Measurements from ENCODE around the gene TRIM26.
A peak's percentile ranks its signal among the peaks of the same experiment; 100 is the strongest.

Gene TRIM26

DNA sequence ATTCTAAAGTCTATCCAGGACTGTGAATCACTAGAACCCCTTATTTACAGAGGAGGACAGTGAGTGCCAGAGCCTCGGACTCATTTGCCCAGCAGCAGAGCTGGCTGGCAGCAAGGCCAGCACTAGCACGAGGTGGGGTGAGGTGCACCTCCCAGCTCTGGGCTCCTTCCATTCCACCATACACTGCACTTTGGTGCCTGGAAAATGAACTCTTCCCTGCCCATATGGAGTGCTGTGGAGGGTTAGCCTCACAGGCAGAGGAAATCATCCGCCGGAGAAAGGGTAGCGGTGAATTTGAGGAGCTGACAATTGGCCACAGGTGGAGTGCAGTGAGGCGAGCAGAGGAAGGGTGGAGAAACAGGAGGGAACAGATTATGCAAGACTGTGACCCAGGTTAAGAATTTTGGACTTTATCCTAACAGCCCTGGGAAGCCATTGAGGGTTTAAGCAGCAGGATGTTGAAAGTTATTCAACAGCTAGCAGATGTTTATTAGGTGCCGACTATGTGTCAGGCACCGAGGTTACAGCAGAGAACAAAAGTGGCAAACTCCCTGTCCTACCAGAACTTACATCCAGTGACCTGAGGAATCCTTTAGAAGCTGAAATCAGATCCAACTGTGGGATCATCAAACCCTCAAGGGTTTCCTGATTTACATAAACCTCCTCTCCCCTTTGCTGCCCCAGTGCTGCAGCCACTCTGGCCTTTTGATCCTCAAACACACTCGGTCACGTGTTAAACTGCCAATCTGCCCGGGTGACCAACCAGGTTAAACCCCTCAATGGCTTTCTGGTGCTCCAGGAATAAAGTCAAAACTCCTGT lies 6.2 kb downstream of the TRIM26 start:
- DNase-seq, result no peak

DNA sequence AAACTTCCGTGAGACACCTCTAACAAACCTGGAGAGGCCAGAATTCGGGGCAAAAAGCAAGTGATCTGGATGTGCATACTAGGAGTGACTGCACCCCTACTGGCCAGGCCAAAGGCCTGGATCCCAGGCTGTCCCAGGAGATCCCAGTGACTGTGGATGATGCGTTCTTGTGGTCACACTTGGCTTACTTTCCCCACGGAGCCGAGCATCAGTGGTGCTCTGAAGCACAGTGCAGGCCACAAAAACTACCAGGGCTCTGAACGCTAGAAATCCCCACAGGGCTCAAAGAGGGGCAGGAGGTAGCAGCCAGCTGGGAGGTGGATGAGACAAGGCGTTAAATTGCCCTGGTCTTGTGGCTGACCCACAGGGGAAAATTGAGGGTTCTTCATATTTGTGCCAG lies 7.1 kb downstream of the TRIM26 start:
- no peak for DNase-seq

DNA sequence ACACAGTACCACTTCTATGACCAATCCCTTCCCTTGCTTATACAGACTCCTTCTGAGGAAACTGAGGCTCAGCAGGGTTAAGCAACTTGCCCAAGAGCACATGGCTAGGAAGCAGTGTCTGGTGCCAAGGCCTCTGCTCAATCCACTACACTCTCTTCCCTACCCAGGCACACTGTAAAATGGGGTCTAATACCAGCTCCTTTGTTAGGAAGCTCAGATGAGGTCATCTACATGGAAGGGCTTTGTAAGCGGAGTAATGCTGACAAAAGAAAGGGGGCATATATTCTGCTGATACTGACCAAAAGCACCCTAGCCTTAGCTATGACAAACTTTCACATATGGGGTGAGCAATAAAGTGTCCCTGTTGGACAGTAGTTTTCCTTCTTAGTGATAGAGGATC lies 9.1 kb downstream of the TRIM26 start:
- DNase-seq, result no peak

DNA sequence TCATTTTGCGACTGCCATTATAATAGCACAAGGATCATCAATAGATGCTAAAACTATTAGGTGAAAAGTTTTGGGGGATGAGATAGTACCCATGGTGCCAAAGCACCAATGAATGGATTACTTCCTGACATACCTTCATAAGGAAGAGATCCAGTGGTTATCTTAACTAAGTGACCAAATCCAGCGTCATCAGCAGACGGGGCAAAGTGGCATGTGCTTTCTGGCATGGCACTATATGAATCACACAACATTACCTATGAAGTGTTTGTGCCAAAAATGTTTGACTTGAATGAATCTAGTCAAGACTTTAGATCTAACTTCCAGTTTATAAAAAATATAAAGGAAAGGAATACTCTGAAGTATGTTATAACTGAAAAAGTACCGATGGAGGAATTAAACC lies 10.8 kb downstream of the TRIM26 start:
- DNase-seq, result no peak

DNA sequence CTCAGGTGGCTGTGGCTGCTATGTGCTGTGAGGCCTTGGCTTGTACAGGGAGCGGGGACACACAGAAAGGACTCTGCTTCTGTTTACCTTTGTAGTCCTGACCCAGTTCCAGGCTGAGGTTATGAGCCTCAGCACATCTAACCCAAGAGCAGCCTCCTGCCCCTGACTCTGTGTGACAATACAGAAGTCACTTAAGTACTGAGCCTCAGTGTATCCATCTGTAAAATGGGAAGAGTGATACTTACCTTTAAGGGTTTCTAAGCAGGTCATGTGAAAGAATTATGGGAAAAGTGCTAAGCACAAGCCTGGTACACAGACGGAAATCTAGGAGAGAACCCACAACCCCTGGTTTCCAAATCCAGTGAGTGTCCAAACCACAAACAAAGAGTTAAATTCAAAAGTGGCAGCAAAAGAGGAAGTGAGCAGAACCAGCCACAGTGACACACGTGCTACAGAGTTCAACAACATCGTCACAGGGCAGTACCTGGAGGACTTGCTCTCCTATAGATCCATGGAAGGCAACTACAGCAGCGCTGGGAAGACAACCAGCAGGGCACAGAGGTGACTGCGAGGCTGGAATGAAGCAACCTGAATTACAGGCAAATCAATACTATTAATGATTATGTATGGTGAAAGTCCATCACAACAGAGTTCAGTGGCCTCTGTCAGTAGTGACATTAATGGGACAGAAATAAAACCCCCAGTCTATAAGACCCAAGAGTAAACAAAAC lies 12.5 kb downstream of the TRIM26 start:
- DNase-seq, result no peak

DNA sequence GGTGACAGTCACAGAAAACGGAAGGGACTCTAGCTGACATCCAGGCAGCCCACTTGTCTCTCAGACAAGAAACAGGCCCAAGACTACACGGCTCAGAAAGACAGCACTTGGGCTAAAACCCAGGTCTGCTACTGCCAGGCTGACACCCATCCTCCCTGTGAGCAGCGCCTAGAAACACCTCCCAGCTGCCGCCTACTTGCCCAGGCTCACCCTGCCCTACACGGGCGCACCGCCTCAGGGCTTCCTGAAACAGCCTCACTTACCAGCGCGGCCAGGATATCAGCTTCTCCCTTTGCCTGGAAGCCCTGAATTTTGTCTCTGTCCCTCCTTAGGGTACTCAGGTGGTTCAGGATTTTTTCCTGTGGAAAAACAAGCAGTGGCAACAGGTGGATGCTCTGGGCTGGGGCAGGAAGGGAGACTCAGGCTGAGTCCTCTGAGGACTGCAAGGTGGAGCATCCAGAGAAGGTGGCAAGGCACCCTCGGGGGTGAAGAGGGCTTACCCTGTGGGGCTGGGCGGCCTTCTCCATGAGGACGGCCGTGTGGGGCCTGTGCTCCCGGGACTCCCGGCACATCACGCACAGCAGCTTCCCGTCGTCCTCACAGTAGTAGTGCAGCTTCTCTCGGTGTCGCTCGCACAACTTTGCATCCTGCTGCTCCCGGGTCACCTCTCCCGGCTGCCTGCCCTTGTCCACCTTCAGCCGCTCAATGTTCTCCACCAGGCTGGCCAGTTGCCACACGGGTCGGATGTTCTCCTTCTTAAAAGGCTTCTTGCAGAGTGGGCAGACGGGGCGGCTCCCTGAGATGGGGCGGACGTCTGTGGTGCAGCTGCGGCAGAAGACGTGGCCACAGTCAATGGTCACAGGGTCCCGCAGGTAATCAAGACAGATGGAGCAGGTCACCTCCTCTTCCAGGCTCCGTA lies 14.8 kb downstream of the TRIM26 start:
- no peak for DNase-seq

DNA sequence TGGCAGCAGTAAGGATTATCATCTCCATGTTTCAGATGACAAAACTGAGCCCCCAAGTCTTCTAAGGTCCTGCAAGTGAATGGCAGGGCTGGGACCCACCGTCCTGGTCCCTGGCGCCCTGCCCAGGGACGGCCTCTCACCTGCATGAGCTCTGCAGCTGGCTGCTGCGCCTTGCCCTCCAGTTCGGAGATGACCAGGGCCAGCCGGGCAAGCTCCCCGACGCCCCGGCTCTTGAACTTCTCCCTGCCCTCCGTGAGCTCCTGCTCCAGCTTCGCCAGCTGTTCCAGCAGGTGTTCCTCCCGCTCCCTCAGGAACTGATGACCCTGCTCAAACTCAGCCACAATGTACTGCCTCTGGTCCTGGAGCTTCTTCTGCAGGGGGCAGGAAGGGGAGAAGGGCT lies 16.8 kb downstream of the TRIM26 start:
- no peak for DNase-seq

DNA sequence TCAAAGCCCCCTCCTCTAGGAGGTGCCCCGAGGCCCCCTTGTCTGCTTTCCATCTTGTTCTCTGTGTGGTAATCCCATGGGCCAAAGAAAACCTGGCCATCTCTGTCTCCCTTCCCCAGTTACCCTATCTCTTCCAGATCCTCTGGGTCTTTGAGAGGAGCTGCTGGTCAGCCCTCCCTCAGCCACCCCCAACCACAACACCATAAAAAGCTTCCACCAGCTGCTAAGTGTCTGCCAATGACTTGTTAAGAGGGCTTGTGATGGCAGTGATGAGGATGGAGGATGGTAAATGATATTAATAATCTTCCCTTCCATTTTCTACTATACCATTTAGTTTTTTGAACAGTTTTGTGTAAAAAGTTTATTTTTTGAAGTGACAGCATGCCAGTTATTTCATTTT lies 17.3 kb downstream of the TRIM26 start:
- no peak for DNase-seq

DNA sequence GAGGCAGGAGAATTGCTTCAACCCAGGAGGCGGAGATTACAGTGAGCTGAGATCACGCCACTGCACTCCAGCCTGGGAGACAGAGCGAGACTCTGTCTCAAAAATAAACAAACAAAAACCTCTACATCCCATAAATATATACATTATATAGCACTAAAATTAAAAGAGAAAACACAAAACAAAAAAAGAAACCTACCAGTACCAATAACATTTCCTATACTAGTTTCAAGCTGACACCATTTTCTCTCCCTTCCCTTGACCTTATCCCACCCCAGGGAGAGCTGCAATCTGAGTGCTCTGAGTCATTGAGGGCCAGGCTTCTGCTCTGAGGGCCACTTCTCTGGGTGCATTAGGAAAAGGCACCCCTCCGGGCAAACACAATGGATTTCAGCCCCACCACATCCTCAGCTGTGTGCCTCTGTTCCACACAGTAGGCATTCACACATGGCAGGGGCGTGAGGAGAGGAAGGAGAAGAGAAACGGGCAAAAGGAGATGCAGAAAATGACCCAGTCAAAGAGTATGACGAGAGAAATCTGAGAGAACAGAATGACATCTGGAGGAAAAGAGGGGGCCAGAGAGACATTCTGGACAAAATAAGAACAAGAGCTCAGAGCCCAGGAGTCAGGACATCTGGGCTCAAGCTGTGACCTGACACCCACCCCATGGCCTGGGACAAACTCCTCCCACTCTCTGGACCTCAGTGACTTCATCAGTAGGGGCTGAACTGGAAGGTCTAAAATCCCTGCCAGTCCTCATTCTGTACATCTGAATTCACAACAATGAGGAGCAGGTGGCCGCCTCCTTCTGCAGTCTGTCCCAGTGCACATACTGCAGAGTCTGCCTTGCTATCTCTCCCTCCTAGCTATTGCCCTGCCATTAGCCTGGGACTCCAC lies 18.2 kb downstream of the TRIM26 start:
- no peak for DNase-seq

DNA sequence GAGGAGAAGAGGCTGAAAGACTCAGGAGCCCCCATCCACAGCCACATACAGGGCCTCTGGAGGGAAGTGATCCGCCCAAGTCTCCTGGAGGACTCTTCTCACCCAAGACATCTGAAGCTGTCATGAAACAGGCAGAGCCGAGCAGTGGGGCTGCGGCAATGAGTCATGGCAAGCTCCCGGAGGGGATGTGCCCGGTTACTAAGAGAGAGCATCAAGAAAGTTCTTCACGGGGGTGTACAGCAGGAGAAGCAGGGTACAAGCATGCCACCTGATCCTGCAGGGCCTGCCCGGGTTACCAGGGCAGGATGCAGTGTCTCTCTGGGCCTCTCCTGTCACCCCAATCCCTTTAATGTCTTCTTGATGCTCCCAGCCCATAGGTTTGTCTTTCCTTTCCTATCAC lies 21.1 kb downstream of the TRIM26 start:
- no peak for DNase-seq

DNA sequence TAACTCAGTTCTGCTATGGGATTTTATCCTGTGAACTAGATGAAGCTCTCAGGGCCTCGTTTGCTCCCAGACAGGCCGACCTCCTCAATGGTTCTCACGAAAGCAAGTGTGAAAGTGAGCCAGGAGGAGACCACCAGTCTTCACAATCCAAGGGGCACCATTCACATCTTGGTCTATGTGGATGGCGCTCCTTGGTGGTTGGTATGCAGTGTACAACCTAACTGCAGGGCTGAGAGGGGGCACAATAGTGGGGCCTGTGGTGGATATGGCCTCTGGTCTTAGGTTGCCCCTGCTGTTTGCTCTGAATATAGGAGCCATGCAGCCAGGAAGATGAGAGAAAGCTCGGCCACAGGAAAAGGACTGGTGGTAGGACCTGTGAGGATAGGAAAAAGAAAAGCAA lies 24.7 kb downstream of the TRIM26 start:
- no peak for DNase-seq

DNA sequence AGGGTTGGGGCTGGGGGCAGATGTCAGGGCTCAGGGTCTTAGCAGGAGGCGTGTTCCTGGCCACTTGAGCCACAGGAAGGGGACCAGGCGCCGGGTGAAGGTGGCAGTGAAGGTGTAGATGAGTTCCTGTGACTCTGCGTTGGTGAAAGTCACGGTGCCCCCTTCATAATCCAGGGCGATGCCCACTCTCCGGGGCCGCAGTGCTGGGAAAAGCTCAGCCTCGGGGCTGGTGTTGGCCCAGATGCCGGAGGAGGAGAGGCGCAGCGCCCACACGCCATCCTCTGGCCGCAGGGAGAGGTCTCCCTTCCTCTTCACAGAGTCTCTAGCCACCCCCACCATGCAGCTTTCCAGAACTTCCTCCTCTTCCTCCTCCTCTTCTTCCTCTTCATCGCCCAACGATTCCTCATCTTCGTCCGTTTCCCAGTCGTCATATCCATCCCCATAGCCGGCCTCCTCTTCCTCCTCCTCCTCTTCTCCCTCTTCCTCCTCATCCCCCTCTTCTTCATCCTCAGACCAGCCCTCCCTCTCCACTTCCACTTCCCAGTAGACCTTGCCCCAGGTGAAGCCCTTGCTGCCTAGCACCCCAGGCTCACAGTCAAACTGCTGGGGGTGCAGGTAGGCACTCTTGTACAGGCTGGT lies 27.2 kb downstream of the TRIM26 start:
- DNase-seq, result no peak

DNA sequence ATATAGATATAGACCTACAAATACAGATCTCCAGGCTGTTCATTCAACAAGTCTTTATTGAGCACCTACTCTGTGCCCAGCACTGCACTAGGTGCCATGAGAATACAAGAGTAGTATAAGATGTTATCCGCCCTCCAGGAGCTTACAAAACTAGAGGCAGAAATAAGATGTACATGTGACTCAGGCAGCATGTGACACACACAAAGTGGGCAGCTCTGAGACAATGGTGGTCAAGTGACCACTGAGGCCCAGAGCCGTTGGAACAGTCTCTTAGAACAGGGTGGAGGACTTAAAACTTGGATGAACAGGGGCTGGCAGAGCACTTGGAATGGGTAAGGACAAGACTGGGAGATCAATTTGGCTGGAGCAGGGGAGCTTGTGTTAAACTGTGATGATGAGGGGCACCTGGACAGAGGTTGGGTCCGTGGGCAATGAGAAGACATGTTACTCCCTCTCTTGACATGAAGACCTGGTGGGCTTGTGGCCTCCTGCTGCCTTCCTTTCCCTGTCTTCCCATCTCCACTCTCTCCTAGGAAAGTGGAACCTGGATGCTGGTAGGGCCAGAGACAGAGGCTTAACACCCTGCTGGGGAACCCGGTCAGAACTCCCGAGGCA lies 28.7 kb downstream of the TRIM26 start:
- no peak for DNase-seq

DNA sequence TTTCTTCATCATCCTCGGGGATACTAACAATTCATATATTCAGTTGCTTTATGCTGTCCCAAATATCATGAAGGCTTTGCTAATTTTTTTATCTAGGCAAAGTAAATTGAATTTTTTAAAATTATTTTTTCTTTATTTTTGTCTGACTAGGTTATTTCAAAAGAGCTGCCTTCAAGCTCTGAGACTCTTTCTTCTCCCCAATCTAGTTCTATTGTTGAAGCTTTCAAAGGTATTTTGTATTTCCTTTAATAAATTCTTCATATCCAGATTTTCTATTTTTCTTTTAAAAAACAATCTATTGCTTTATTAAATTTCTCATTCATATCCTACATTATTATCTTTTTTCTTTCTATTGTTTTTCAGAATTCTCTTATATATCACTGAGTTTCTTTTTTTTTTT lies 33.1 kb downstream of the TRIM26 start:
- no peak for DNase-seq

DNA sequence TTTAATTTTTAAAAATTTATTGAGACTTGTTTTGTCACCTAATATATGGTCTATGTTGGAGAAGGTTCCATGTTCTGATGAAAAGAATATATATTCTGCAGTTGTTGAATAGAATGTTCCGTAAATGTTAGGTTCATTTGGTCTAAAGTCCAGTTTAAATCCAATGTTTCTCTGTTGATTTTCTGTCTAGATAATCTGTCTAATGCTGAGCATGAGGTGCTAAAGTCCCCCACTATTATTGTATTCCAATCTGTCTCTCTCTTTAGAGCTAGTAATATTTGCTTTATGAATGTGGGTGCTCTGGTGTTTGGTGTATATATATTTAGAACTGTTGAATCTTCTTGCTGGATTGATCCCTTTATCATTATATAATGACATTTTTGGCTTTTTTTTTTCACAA lies 34.4 kb downstream of the TRIM26 start:
- no peak for DNase-seq

DNA sequence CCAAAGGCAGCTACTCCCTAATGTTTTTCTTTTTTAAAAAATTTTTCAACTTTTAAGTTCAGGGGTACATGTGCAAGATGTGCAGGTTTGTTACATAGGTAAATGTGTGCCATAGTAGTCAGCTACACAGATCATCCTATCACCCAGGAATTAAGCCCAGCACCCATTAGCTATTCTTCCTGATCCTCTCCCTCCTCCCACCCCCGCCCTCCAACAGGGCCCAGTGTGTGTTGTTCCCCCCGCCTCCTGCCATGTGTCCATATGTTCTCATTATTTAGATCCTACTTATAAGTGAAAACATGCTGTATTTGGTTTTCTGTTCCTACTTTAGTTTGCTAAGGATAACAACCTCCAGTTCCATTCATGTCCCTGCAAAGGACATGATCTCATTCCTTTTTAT lies 37.4 kb downstream of the TRIM26 start:
- no peak for DNase-seq

DNA sequence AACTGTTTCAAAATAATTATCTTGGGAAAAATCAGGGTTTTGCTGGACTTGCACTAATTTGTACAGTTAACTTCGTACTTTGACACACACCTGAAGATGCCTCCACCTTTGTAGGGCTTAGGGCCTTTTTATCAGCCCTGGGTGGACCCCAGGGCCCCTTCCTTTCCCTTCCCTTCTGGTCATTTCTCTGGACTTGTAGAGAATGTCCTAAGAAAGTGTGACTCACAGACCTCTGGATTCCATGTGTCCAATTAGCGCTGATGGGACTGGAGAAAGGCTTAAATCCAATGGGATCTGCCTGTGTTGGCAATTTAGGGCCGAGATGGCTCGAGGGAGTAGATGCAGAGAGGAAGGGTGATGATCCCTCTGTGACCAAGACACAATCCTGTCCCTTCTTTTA lies 40.5 kb downstream of the TRIM26 start:
- no peak for DNase-seq

DNA sequence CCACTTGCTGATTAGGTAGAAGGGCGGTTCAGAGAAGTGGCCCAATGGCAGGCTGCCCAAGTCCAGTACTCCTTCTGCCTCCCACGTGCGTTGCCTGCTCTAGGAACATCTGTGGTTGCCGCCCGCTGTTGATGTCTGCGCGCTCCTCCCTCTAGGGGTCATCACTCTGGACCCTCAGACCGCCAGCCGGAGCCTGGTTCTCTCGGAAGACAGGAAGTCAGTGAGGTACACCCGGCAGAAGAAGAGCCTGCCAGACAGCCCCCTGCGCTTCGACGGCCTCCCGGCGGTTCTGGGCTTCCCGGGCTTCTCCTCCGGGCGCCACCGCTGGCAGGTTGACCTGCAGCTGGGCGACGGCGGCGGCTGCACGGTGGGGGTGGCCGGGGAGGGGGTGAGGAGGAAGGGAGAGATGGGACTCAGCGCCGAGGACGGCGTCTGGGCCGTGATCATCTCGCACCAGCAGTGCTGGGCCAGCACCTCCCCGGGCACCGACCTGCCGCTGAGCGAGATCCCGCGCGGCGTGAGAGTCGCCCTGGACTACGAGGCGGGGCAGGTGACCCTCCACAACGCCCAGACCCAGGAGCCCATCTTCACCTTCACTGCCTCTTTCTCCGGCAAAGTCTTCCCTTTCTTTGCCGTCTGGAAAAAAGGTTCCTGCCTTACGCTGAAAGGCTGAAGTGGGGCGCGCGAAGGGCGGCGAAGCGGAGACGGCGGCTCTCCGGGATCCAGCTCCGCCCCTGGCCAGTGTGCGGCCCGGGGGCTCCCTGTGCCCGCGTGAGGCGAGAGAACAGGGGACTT lies 41.3 kb downstream of the TRIM26 start:
- no peak for DNase-seq

DNA sequence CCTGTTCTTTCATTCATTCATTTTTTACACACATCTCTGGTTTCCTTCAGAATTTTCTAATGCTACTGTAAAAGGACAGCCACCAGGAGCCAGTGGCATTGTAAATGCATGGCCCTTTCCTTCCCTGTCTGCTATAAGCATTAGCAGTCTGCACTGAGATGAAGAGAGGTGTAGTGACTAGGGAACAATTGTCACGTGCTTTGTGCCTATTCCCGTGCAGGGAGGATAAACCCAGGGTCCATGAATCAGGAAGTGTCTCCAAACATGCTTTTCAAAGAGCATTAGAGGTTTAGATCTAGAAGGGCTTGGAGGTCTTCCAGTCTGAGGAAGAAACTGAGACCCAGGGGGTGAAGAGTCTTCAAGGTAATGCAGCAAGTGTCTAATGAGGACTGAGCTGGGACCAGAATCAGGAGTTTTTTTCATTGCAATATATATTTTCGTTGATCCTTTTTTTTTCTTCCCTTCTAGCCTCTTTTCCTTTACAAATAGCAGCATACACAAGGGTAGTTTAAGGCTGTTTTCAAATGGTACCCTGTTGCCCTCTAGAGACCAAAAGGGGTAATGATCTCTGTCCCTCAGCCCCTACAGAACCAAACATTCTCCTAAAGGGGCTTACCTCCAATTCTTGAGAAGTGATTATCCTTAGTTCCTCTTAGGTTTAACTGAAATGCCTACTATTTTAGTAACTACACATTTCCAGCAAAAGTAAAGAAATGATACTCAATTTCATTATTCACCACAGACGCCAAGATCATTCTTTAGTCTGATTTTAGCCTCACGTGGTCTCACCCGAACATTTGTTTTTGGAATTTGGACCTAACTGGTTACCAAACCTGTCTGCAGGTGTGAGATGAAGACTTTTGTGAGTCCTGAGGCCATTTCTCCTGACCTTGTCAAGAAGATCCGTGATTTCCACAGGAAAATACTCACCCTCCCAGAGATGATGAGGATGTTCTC lies 43.3 kb downstream of the TRIM26 start:
- DNase-seq, result peak; percentile 6
